Measurements from ENCODE around the gene SLC19A3.
"Not testable (repeated sequence)": the region's sequence is repeated elsewhere in the genome, so short reads cannot be mapped to it uniquely, and the experiment has no call there.

The SLC19A3 gene

DNA sequence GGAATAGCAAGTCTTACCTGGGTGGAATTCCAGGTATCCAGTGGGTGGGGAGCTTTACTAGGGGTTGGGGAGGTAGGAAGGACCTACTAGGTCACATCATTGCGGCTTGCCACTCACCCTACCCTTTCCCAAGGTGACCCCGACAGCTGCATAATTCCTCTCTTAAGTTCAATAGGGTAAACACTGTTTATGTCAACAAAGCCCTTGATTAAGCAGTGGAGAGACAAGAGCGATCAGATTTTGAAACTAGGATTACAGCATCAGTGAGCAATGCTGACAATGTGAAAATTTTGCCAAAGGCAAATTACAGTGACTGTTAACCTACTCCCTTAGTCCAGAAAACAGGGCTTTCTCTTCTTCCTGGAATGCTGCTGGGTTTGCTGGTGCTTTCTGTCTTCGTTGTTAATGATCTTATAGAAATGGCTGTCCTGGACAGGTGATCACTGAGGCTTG lies 14.5 kb downstream of the SLC19A3 start:
- Histone ChIP-seq H3K27me3 (ENCODE audit: control insufficient read depth, insufficient read depth, low read length) (no peaks in the 10 kb centered on the region), H3K27ac (ENCODE audit: low read depth, low read length) (peak overlapping the region; percentile 20), H3K9ac (ENCODE audit: low read depth, low read length) (no peak overlapping the region), H3K9me3 (ENCODE audit: control insufficient read depth, insufficient read depth, low read length) (no peaks in the 10 kb centered on the region), H3K4me1 (ENCODE audit: control insufficient read depth, insufficient read depth, low read length) (peaks cover 8% of the 10 kb centered on the region; the same call in 1 of the 2 replicates), H3K4me3 (ENCODE audit: low read depth, low read length) (no peak overlapping the region), H3K36me3 (ENCODE audit: control insufficient read depth, insufficient read depth, low read length) (no peaks in the 10 kb centered on the region)

GRCh38 chr2:227701556-227701955 lies 16.3 kb downstream of the SLC19A3 start:
- H3K36me3 ChIP-seq (ENCODE audit: control insufficient read depth, insufficient read depth, low read length), result no peaks in the 10 kb centered on the region

DNA sequence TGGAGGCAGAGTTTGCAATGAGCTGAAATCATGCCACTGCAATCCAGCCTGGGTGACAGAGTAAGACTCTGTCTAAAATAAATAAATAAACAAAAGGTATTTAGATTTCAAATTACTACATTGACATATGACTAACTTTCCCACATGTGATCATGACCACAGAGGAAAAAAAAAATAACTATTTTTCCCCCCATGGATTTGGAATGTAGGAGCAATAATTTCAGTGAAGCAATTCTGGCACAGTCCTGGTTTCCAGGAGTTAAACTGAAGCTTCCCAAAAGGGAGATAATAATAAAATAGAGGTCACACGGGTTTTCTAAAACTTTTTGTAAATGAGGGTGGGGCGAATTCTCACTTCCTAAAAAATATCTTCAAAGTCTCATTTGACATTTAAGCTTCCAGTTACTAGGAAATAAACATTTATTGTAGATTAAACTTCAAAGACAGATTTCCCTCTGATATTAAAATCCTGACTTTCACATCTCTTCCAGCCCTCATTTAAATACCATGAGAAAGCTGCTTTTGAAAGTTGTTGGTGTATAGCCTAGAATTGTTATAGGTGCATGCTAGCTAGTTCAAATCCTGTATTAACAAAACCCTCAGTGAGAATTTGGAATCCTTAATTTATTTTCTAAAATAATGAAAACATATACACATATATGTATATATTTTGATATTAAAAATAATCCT lies 20.7 kb downstream of the SLC19A3 start:
- H3K27me3 ChIP-seq (ENCODE audit: control insufficient read depth, insufficient read depth, low read length), result no peaks in the 10 kb centered on the region
- no peaks in the 10 kb centered on the region for H3K9me3 ChIP-seq (ENCODE audit: control insufficient read depth, insufficient read depth, low read length)
- H3K27ac ChIP-seq (ENCODE audit: low read depth, low read length), result no peak overlapping the region
- no peaks in the 10 kb centered on the region for H3K4me1 ChIP-seq (ENCODE audit: control insufficient read depth, insufficient read depth, low read length)
- H3K4me3 ChIP-seq (ENCODE audit: low read depth, low read length), result no peak overlapping the region
- no peaks in the 10 kb centered on the region for H3K36me3 ChIP-seq (ENCODE audit: control insufficient read depth, insufficient read depth, low read length)
- no peak overlapping the region for H3K9ac ChIP-seq (ENCODE audit: low read depth, low read length)

More at GRCh38 chr2:227701556-227701955, 16.3 kb downstream of the SLC19A3 start:
- H3K9ac ChIP-seq (ENCODE audit: low read depth, low read length), result no peak overlapping the region
- H3K27me3 ChIP-seq (ENCODE audit: control insufficient read depth, insufficient read depth, low read length), result no peaks in the 10 kb centered on the region
- H3K4me1 ChIP-seq (ENCODE audit: control insufficient read depth, insufficient read depth, low read length), result peaks cover 8% of the 10 kb centered on the region; the same call in 1 of the 2 replicates
- no peaks in the 10 kb centered on the region for H3K9me3 ChIP-seq (ENCODE audit: control insufficient read depth, insufficient read depth, low read length)
- no peak overlapping the region for H3K4me3 ChIP-seq (ENCODE audit: low read depth, low read length)
- H3K27ac ChIP-seq (ENCODE audit: low read depth, low read length), result no peak overlapping the region

DNA sequence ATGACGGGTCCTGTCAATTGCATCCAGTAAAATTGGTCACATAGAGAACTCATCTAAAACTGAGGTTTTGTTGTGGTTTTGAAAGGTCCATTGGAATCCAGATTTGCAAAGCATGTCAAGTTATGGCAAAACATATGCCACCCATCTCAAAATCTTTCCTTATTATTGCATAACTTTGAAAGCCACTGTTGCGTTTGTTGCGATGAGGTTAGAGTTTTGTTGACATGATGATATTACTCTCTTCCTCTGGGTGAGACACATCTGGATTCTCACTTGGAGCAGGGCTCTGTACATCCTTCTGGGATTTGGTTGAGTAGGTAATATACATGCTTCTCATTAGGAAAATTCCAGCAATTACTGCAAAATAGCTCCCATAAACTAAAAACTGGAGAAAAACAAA lies 30.6 kb downstream of the SLC19A3 start:
- no peaks in the 10 kb centered on the region for H3K9me3 ChIP-seq (ENCODE audit: control insufficient read depth, insufficient read depth, low read length)
- H3K4me1 ChIP-seq (ENCODE audit: control insufficient read depth, insufficient read depth, low read length), result no peaks in the 10 kb centered on the region
- H3K36me3 ChIP-seq (ENCODE audit: control insufficient read depth, insufficient read depth, low read length), result no peaks in the 10 kb centered on the region
- no peak overlapping the region for H3K27ac ChIP-seq (ENCODE audit: low read depth, low read length)
- no peaks in the 10 kb centered on the region for H3K27me3 ChIP-seq (ENCODE audit: control insufficient read depth, insufficient read depth, low read length)
- no peak overlapping the region for H3K9ac ChIP-seq (ENCODE audit: low read depth, low read length)
- H3K4me3 ChIP-seq (ENCODE audit: low read depth, low read length), result no peak overlapping the region

GRCh38 chr2:227684258-227684657 lies 33.6 kb downstream of the SLC19A3 start:
- Histone ChIP-seq H3K27me3 (ENCODE audit: control insufficient read depth, insufficient read depth, low read length) (no peaks in the 10 kb centered on the region), H3K9me3 (ENCODE audit: control insufficient read depth, insufficient read depth, low read length) (no peaks in the 10 kb centered on the region), H3K36me3 (ENCODE audit: control insufficient read depth, insufficient read depth, low read length) (no peaks in the 10 kb centered on the region), H3K9ac (ENCODE audit: low read depth, low read length) (no peak overlapping the region), H3K27ac (ENCODE audit: low read depth, low read length) (no peak overlapping the region), H3K4me1 (ENCODE audit: control insufficient read depth, insufficient read depth, low read length) (no peaks in the 10 kb centered on the region), H3K4me3 (ENCODE audit: low read depth, low read length) (no peak overlapping the region)

DNA sequence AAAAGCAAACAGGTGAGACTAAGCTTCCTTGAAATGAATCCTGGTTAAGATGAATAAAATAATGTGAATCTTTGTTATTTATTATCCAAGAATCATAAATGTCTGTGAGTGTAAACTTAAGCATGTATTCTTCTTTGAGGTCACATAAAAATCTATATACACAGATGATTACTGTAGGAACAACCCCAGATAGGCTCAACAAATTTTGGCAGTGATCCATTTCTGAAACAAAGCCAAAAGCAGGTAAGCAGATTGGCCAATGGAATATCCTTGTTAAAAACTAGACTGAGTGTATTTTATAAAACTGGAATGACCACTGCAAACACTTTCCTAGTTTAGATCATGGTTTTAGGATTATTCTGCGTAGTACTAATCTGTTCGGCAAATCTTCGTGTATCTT lies 39.9 kb downstream of the SLC19A3 start:
- Histone ChIP-seq H3K4me1 (ENCODE audit: control insufficient read depth, insufficient read depth, low read length) (no peaks in the 10 kb centered on the region), H3K27me3 (ENCODE audit: control insufficient read depth, insufficient read depth, low read length) (no peaks in the 10 kb centered on the region), H3K9me3 (ENCODE audit: control insufficient read depth, insufficient read depth, low read length) (no peaks in the 10 kb centered on the region), H3K9ac (ENCODE audit: low read depth, low read length) (no peak overlapping the region), H3K27ac (ENCODE audit: low read depth, low read length) (no peak overlapping the region), H3K4me3 (ENCODE audit: low read depth, low read length) (no peak overlapping the region), H3K36me3 (ENCODE audit: control insufficient read depth, insufficient read depth, low read length) (no peaks in the 10 kb centered on the region)

DNA sequence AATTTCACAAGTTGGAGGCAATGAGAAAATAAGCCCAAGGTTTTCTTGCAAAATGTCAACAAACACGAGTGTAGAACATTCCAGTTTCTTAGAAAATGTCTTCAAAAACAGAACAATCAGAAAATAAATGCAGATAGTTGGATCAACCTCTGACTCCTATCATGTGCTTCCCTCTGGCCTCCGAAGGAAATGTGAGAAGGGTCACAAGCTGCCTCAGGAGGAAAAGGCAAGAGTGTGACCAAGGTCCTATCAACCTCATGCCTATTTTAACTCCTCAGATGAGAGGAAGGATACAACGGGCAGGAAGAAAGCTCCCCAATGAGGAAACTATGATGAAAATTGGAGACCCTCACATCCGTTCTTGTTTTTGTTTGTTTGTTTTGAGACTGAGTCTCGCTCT lies 43.3 kb downstream of the SLC19A3 start:
- Histone ChIP-seq H3K27ac (ENCODE audit: low read depth, low read length) (no peak overlapping the region), H3K4me1 (ENCODE audit: control insufficient read depth, insufficient read depth, low read length) (peaks cover 16% of the 10 kb centered on the region), H3K9ac (ENCODE audit: low read depth, low read length) (no peak overlapping the region), H3K9me3 (ENCODE audit: control insufficient read depth, insufficient read depth, low read length) (no peaks in the 10 kb centered on the region), H3K4me3 (ENCODE audit: low read depth, low read length) (no peak overlapping the region), H3K27me3 (ENCODE audit: control insufficient read depth, insufficient read depth, low read length) (no peaks in the 10 kb centered on the region), H3K36me3 (ENCODE audit: control insufficient read depth, insufficient read depth, low read length) (no peaks in the 10 kb centered on the region)

- H3K27ac ChIP-seq (ENCODE audit: low read depth, low read length); H3K27me3 ChIP-seq (ENCODE audit: control insufficient read depth, insufficient read depth, low read length); H3K36me3 ChIP-seq (ENCODE audit: control insufficient read depth, insufficient read depth, low read length); H3K9me3 ChIP-seq (ENCODE audit: control insufficient read depth, insufficient read depth, low read length); H3K4me3 ChIP-seq (ENCODE audit: low read depth, low read length); H3K9ac ChIP-seq (ENCODE audit: low read depth, low read length): not testable (repeated sequence)
- peaks cover 16% of the 10 kb centered on the region for H3K4me1 ChIP-seq (ENCODE audit: control insufficient read depth, insufficient read depth, low read length)
Observed at GRCh38 chr2:227673620-227674019, 44.2 kb downstream of the SLC19A3 start.

GRCh38 chr2:227671170-227671905 lies 46.5 kb downstream of the SLC19A3 start:
- H3K9me3 ChIP-seq (ENCODE audit: control insufficient read depth, insufficient read depth, low read length), result no peaks in the 10 kb centered on the region
- H3K4me3 ChIP-seq (ENCODE audit: low read depth, low read length), result no peak overlapping the region; the same call in 1 of the 2 replicates
- H3K9ac ChIP-seq (ENCODE audit: low read depth, low read length), result no peak overlapping the region
- peak overlapping the region; percentile 9 for H3K27ac ChIP-seq (ENCODE audit: low read depth, low read length)
- H3K4me1 ChIP-seq (ENCODE audit: control insufficient read depth, insufficient read depth, low read length), result peaks cover 16% of the 10 kb centered on the region
- no peaks in the 10 kb centered on the region for H3K27me3 ChIP-seq (ENCODE audit: control insufficient read depth, insufficient read depth, low read length)
- no peaks in the 10 kb centered on the region for H3K36me3 ChIP-seq (ENCODE audit: control insufficient read depth, insufficient read depth, low read length)

DNA sequence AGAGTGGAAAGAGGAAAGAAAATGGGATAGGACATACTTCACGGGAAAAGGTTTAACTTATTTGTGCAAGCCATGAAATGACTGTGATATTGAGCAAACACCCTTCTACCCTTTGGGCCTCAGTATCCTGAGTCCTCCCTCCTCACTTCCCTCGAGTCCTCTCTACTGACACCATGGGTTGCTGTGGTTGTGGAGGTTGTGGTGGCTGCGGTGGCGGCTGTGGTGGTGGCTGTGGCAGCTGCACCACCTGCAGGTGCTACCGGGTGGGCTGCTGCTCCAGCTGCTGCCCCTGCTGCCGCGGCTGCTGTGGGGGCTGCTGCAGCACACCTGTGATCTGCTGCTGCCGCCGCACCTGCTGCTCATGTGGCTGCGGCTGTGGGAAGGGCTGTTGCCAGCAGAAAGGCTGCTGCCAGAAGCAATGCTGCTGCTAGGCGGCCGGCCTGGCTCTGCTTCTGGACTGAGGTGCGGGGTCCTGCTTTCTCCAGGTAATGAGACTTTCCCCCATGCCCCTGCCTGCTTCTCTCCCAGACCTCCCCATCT lies 51.1 kb downstream of the SLC19A3 start, which contains the start of gene SCYGR5:
Gene SCYGR5 (plus strand): TSS at position 174 of the 540 bp plus-strand sequence. CDS start 0 bp downstream, at position 174.
- H3K9me3 ChIP-seq (ENCODE audit: control insufficient read depth, insufficient read depth, low read length); H3K4me1 ChIP-seq (ENCODE audit: control insufficient read depth, insufficient read depth, low read length); H3K27ac ChIP-seq (ENCODE audit: low read depth, low read length); H3K9ac ChIP-seq (ENCODE audit: low read depth, low read length); H3K4me3 ChIP-seq (ENCODE audit: low read depth, low read length); H3K27me3 ChIP-seq (ENCODE audit: control insufficient read depth, insufficient read depth, low read length); H3K36me3 ChIP-seq (ENCODE audit: control insufficient read depth, insufficient read depth, low read length): not testable (repeated sequence)

Measured in HUES48 (cell line).